CD4-positive, alpha-beta T cell (primary cell): ENCODE results near the gene RIOK3. TPM values are rescaled to one million over a fixed set of nuclear protein-coding genes. Genes with fewer than 3 reads are reported as not detected.

ENCODE experiments used
- ATAC-seq: fragments of 200-7000 bp; cut with Tn5 transposase; one replicate; pipeline ENCODE4 v1.10.0; 2022; ENCODE audit warnings: mild to moderate bottlenecking; ENCODE audit not compliant: poor library complexity
- CTCF ChIA-PET: fragments of 350-600 bp; sonication (Branson Sonifier 250); formaldehyde crosslinking; loops from one replicate; lab custom pipeline; 2021; ENCODE audit warnings: antibody characterized with exemption, inconsistent platforms; lab: Charles Lee
- POLR2A ChIA-PET: fragments of 350-600 bp; sonication (Branson Sonifier 250); formaldehyde crosslinking; loops from one replicate; lab custom pipeline; 2021; ENCODE audit warnings: antibody characterized with exemption, inconsistent platforms; lab: Charles Lee
- DNase-seq, 14 experiments: peaks; one replicate each; pipeline ENCODE4 v3.0.0-alpha.2; 2013 to 2020; ENCODE audit warnings: mixed read lengths in 2 of 14
- H3K27ac ChIP-seq, 2 donors: one replicate each; pipeline versions ENCODE4 v1.5.1 to v1.7.0; 2013; ENCODE audit warnings: low read length in 2 of 2, low read depth in 1 of 2, mild to moderate bottlenecking in 1 of 2
- H3K27me3 ChIP-seq, 2 experiments: 1 replicate in 1 of 2; 2 replicates in 1 of 2; pipeline versions ENCODE4 v1.6.1 to v1.7.0; 2013; ENCODE audit warnings: low read length in 2 of 2, control low read depth in 1 of 2, mild to moderate bottlenecking in 1 of 2, moderate library complexity in 1 of 2; ENCODE audit not compliant: insufficient read depth in 2 of 2, control insufficient read depth in 1 of 2
- H3K36me3 ChIP-seq: one replicate; pipeline ENCODE4 v1.6.1; 2013; ENCODE audit warnings: low read length, control low read depth; ENCODE audit not compliant: insufficient read depth
- H3K4me1 ChIP-seq: one replicate; pipeline ENCODE4 v1.6.1; 2013; ENCODE audit warnings: low read length, control low read depth; ENCODE audit not compliant: insufficient read depth
- H3K4me3 ChIP-seq: one replicate; pipeline ENCODE4 v1.5.1; 2013; ENCODE audit warnings: mild to moderate bottlenecking, low read length, moderate library complexity
- H3K9me3 ChIP-seq, 2 experiments: 1 replicate in 1 of 2; 2 replicates in 1 of 2; pipeline versions ENCODE4 v1.6.1 to v1.7.0; 2013; ENCODE audit warnings: low read length in 2 of 2, mild to moderate bottlenecking in 2 of 2, control low read depth in 1 of 2, moderate library complexity in 1 of 2; ENCODE audit not compliant: control insufficient read depth in 1 of 2, insufficient read depth in 1 of 2
- H3K27ac Mint-ChIP-seq: one replicate; pipeline ENCODE4 v1.8.0; 2020; ENCODE audit warnings: mixed read lengths
- H3K27me3 Mint-ChIP-seq: one replicate; pipeline ENCODE4 v1.8.0; 2021; ENCODE audit warnings: mixed read lengths
- H3K36me3 Mint-ChIP-seq: one replicate; pipeline ENCODE4 v1.8.0; 2021; ENCODE audit warnings: low read depth, mixed read lengths
- H3K4me1 Mint-ChIP-seq: one replicate; pipeline ENCODE4 v1.8.0; 2021; ENCODE audit warnings: low read depth, mixed read lengths
- H3K4me3 Mint-ChIP-seq: one replicate; pipeline ENCODE4 v1.8.0; 2020; ENCODE audit warnings: mild to moderate bottlenecking, mixed read lengths
- H3K9me3 Mint-ChIP-seq: one replicate; pipeline ENCODE4 v1.8.0; 2020; ENCODE audit warnings: mixed read lengths
- CTCF ChIP-seq: fragments of 200-600 bp; IDR thresholded peaks from one replicate; pipeline ENCODE4 v1.8.0; 2022; ENCODE audit warnings: antibody characterized with exemption, mild to moderate bottlenecking
- intact Hi-C, 2 experiments: fragments of 100-400 bp; cut with DNase I in 1 of 2; cut with micrococcal nuclease in 1 of 2; formaldehyde crosslinking; loops; one replicate each; pipeline versions ENCODE4 v1.15.1 to v1.9.0; 2023 to 2025; cut with DNase I, micrococcal nuclease
- total RNA-seq, 174 experiments: library from RNA in 2 of 174; stranded (reverse) in 2 of 174; gene quantifications; one replicate each; pipeline ENCODE4 v1.2.3 and lab custom pipeline; 2021 to 2026

RIOK3 gene
- total RNA-seq, 2 experiments from 2014 or later = 151 to 153 TPM

GRCh38 chr18:23498117-23498516, 45.0 kb downstream of the RIOK3 start:
- peaks cover 18% of the 10 kb centered on the region for H3K4me1 ChIP-seq
- H3K27ac Mint-ChIP-seq = no peak overlapping the region

GRCh38 chr18:23498877-23499276, 45.8 kb downstream of the RIOK3 start:
- H3K4me3 ChIP-seq = no peak overlapping the region
- TF ChIP-seq CTCF = peak; percentile 87

More at GRCh38 chr18:23498117-23498516, 45.0 kb downstream of the RIOK3 start:
- CTCF ChIA-PET = interaction anchor here (0.6 to 1.8 kb wide), 19 partner anchors 8 to 640 kb away, joined by 3 to 10 read pairs (median 4); partner anchors contain the start of gene RIOK3
- no peaks in the 10 kb centered on the region for H3K9me3 ChIP-seq
- peaks cover 16% of the 10 kb centered on the region for H3K4me1 Mint-ChIP-seq
- ATAC-seq (no peak), DNase-seq (no peak)
- no peaks in the 10 kb centered on the region for H3K27me3 Mint-ChIP-seq
- no peak overlapping the region for H3K4me3 Mint-ChIP-seq
- H3K36me3 ChIP-seq = no peaks in the 10 kb centered on the region
- no peaks in the 10 kb centered on the region for H3K36me3 Mint-ChIP-seq
- H3K4me3 ChIP-seq = no peak overlapping the region
- TF ChIP-seq CTCF = no peak
- no peaks in the 10 kb centered on the region for H3K9me3 Mint-ChIP-seq
- H3K27ac ChIP-seq = no peak overlapping the region
- POLR2A ChIA-PET = interaction anchor here (0.9 to 1.7 kb wide), 2 partner anchors 10 to 89 kb away, joined by 4 to 12 read pairs; no protein-coding TSS in a partner anchor
- intact Hi-C loops = loop anchor here (5.0 kb wide), 3 partner anchors 46 to 314 kb away; partner anchors contain the start of gene RIOK3 (in 1 of the 2)
- H3K27me3 ChIP-seq = no peaks in the 10 kb centered on the region

GRCh38 chr18:23499291-23499781, 46.2 kb downstream of the RIOK3 start:
- no peaks in the 10 kb centered on the region for H3K9me3 ChIP-seq
- H3K9me3 Mint-ChIP-seq = no peaks in the 10 kb centered on the region
- no peaks in the 10 kb centered on the region for H3K27me3 ChIP-seq
- no peak overlapping the region for H3K27ac Mint-ChIP-seq
- peaks cover 7% of the 10 kb centered on the region for H3K36me3 Mint-ChIP-seq
- H3K4me1 ChIP-seq = peaks cover 24% of the 10 kb centered on the region
- peak overlapping the region; percentile 8 for H3K4me3 Mint-ChIP-seq
- no peak for TF ChIP-seq CTCF
- ATAC-seq = no peak
- no peaks in the 10 kb centered on the region for H3K27me3 Mint-ChIP-seq
- ChIA-PET CTCF (interaction anchor here (1.0 to 1.8 kb wide), 7 partner anchors 8 to 639 kb away, joined by 3 to 10 read pairs (median 4); no protein-coding TSS in a partner anchor), POLR2A (interaction anchor here (1.7 kb wide), 1 partner anchor 11 kb away, joined by 12 read pairs; no protein-coding TSS in a partner anchor)
- peaks cover 21% of the 10 kb centered on the region for H3K4me1 Mint-ChIP-seq
- H3K36me3 ChIP-seq = no peaks in the 10 kb centered on the region
- DNase-seq = peak in 2 of 14 experiments; percentile 24 to 28
- intact Hi-C loops = loop anchor here (5.0 kb wide), 3 partner anchors 47 to 313 kb away; partner anchors contain the start of gene RIOK3 (in 1 of the 2)
- no peak overlapping the region for H3K27ac ChIP-seq
- no peak overlapping the region for H3K4me3 ChIP-seq

More at GRCh38 chr18:23498877-23499276, 45.8 kb downstream of the RIOK3 start:
- H3K9me3 ChIP-seq = no peaks in the 10 kb centered on the region
- CTCF ChIA-PET = interaction anchor here (0.6 to 1.8 kb wide), 19 partner anchors 9 to 639 kb away, joined by 3 to 10 read pairs (median 4); partner anchors contain the start of gene RIOK3
- H3K27ac ChIP-seq = no peak overlapping the region
- no peaks in the 10 kb centered on the region for H3K36me3 ChIP-seq
- Mint-ChIP-seq H3K36me3 (peaks cover 3% of the 10 kb centered on the region), H3K9me3 (no peaks in the 10 kb centered on the region), H3K27ac (peak overlapping the region; percentile 25), H3K27me3 (no peaks in the 10 kb centered on the region), H3K4me3 (peak overlapping the region; percentile 2), H3K4me1 (peaks cover 17% of the 10 kb centered on the region)
- peak; percentile 40 to 87 (median 64) for DNase-seq
- intact Hi-C loops = loop anchor here (5.0 kb wide), 3 partner anchors 47 to 313 kb away; partner anchors contain the start of gene RIOK3 (in 1 of the 2)
- ATAC-seq = peak; percentile 45
- no peaks in the 10 kb centered on the region for H3K27me3 ChIP-seq
- H3K4me1 ChIP-seq = peaks cover 20% of the 10 kb centered on the region
- POLR2A ChIA-PET = interaction anchor here (0.9 to 1.7 kb wide), 2 partner anchors 11 to 89 kb away, joined by 4 to 12 read pairs; no protein-coding TSS in a partner anchor
